Measurements from ENCODE around the gene C12orf43. TPM values are rescaled to one million over a fixed set of nuclear protein-coding genes. Genes with fewer than 3 reads are reported as not detected.

Gene C12orf43
- total RNA-seq, 6 experiments from 2014 or later, result 16.6 to 20.3 (median 19.3) TPM

GRCh38 chr12:121001060-121001459 lies 15.2 kb downstream of the C12orf43 start:
- peaks cover 5% of the 10 kb centered on the region; the same call in 1 of the 2 replicates for H3K4me1 Mint-ChIP-seq (ENCODE audit: low read depth)
- peaks cover 21% of the 10 kb centered on the region for H3K36me3 Mint-ChIP-seq (ENCODE audit: low read depth)
- no peak for DNase-seq
- H3K27ac Mint-ChIP-seq, result no peak overlapping the region
- no peak for TF ChIP-seq CTCF (IDR thresholded peaks at IDR 0.05)
- H3K27me3 Mint-ChIP-seq (ENCODE audit: insufficient read depth), result peaks cover 3% of the 10 kb centered on the region; the same call in 1 of the 2 replicates
- no peak overlapping the region for H3K4me3 Mint-ChIP-seq
- H3K9me3 Mint-ChIP-seq, result no peaks in the 10 kb centered on the region

GRCh38 chr12:121000530-121000929 lies 15.8 kb downstream of the C12orf43 start:
- Mint-ChIP-seq H3K27ac (no peak overlapping the region), H3K36me3 (ENCODE audit: low read depth) (peaks cover 20% of the 10 kb centered on the region), H3K4me1 (ENCODE audit: low read depth) (peaks cover 5% of the 10 kb centered on the region; the same call in 1 of the 2 replicates), H3K27me3 (ENCODE audit: insufficient read depth) (peaks cover 7% of the 10 kb centered on the region), H3K4me3 (no peak overlapping the region), H3K9me3 (no peaks in the 10 kb centered on the region)
- TF ChIP-seq CTCF (IDR thresholded peaks at IDR 0.05), result no peak
- DNase-seq, result no peak

GRCh38 chr12:120999191-121000120 lies 16.8 kb downstream of the C12orf43 start:
- no peak overlapping the region for H3K4me3 Mint-ChIP-seq
- no peak for TF ChIP-seq CTCF (IDR thresholded peaks at IDR 0.05)
- peaks cover 5% of the 10 kb centered on the region; the same call in 1 of the 2 replicates for H3K4me1 Mint-ChIP-seq (ENCODE audit: low read depth)
- H3K27me3 Mint-ChIP-seq (ENCODE audit: insufficient read depth), result peaks cover 12% of the 10 kb centered on the region
- peaks cover 10% of the 10 kb centered on the region for H3K36me3 Mint-ChIP-seq (ENCODE audit: low read depth)
- H3K9me3 Mint-ChIP-seq, result no peaks in the 10 kb centered on the region
- no peak overlapping the region for H3K27ac Mint-ChIP-seq
- DNase-seq, result no peak

GRCh38 chr12:120998435-120998834 lies 17.9 kb downstream of the C12orf43 start:
- Mint-ChIP-seq H3K4me3 (no peak overlapping the region), H3K4me1 (ENCODE audit: low read depth) (peaks cover 5% of the 10 kb centered on the region; the same call in 1 of the 2 replicates), H3K27me3 (ENCODE audit: insufficient read depth) (peaks cover 18% of the 10 kb centered on the region), H3K9me3 (no peaks in the 10 kb centered on the region), H3K36me3 (ENCODE audit: low read depth) (peaks cover 4% of the 10 kb centered on the region; the same call in 1 of the 2 replicates), H3K27ac (no peak overlapping the region)
- no peak for TF ChIP-seq CTCF (IDR thresholded peaks at IDR 0.05)
- DNase-seq, result no peak

GRCh38 chr12:120997448-120997847 lies 18.8 kb downstream of the C12orf43 start:
- TF ChIP-seq CTCF (IDR thresholded peaks at IDR 0.05), result no peak
- H3K27me3 Mint-ChIP-seq (ENCODE audit: insufficient read depth), result peaks cover 28% of the 10 kb centered on the region
- no peaks in the 10 kb centered on the region for H3K9me3 Mint-ChIP-seq
- no peak overlapping the region for H3K27ac Mint-ChIP-seq
- peaks cover 5% of the 10 kb centered on the region; the same call in 1 of the 2 replicates for H3K4me1 Mint-ChIP-seq (ENCODE audit: low read depth)
- no peaks in the 10 kb centered on the region for H3K36me3 Mint-ChIP-seq (ENCODE audit: low read depth)
- no peak overlapping the region for H3K4me3 Mint-ChIP-seq
- DNase-seq, result no peak
